Astrocyte of the cerebellum (primary cell): ENCODE data around the gene TMEM135.
A peak's percentile ranks its signal among the peaks of the same experiment; 100 is the strongest.

Experiments
- DNase-seq: peaks from one replicate; pipeline ENCODE4 v3.0.0-alpha.2; 2011; ENCODE audit warnings: low read depth
- H3K4me3 ChIP-seq: 2 replicates; pipeline ENCODE4 v1.5.1; 2011; ENCODE audit warnings: mild to moderate bottlenecking, low read depth, low read length, moderate library complexity
- CTCF ChIP-seq: IDR thresholded peaks from 2 replicates; pipeline ENCODE4 v1.5.1; 2012; ENCODE audit warnings: low read length, low read depth, moderate library complexity, mild to moderate bottlenecking; ENCODE audit errors: missing control alignments
- in situ Hi-C: cut with HindIII; loops from 2 replicates; pipeline ENCODE4 v1.10.0; 2017; ENCODE audit warnings: low sequenced_read_pairs

Gene TMEM135

GRCh38 chr11:87338046-87338639 lies 300.4 kb downstream of the TMEM135 start:
- no peak for DNase-seq
- H3K4me3 ChIP-seq, result no peak overlapping the region
- in situ Hi-C loops, result no loop called here
- TF ChIP-seq CTCF, result no peak

GRCh38 chr11:87339416-87339815 lies 301.7 kb downstream of the TMEM135 start:
- in situ Hi-C loops, result no loop called here
- DNase-seq, result no peak
- H3K4me3 ChIP-seq, result no peak overlapping the region
- no peak for TF ChIP-seq CTCF

- no peak for DNase-seq
These were observed 309.7 kb downstream of the TMEM135 start for GRCh38 chr11:87347441-87347840.

GRCh38 chr11:87347854-87348253 lies 310.1 kb downstream of the TMEM135 start:
- TF ChIP-seq CTCF, result no peak
- DNase-seq, result no peak
- in situ Hi-C loops, result no loop called here
- no peak overlapping the region for H3K4me3 ChIP-seq

More at GRCh38 chr11:87347441-87347840, 309.7 kb downstream of the TMEM135 start:
- in situ Hi-C loops, result no loop called here
- no peak overlapping the region for H3K4me3 ChIP-seq
- TF ChIP-seq CTCF, result no peak

DNA sequence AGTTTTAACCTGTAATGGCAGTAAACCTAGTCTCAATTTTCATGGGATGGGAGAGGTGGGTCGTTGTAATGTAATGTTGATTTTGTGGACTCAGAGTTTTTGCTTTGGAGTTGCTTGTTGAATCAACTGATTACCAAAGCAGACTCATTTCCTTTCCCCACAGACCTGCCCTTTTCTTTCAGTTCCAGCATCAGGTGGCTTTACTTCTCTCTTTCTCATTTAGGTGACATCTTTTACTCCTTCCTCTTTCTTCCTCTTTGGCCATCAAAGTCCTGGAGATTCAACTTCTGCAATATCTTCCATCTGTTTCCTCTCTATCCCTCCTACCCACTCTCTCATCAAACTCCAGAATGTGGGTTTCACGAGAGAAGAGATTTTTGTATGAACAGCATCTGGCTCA lies 313.9 kb downstream of the TMEM135 start:
- no peak for DNase-seq
- no peak overlapping the region for H3K4me3 ChIP-seq
- TF ChIP-seq CTCF, result no peak
- in situ Hi-C loops, result no loop called here

DNA sequence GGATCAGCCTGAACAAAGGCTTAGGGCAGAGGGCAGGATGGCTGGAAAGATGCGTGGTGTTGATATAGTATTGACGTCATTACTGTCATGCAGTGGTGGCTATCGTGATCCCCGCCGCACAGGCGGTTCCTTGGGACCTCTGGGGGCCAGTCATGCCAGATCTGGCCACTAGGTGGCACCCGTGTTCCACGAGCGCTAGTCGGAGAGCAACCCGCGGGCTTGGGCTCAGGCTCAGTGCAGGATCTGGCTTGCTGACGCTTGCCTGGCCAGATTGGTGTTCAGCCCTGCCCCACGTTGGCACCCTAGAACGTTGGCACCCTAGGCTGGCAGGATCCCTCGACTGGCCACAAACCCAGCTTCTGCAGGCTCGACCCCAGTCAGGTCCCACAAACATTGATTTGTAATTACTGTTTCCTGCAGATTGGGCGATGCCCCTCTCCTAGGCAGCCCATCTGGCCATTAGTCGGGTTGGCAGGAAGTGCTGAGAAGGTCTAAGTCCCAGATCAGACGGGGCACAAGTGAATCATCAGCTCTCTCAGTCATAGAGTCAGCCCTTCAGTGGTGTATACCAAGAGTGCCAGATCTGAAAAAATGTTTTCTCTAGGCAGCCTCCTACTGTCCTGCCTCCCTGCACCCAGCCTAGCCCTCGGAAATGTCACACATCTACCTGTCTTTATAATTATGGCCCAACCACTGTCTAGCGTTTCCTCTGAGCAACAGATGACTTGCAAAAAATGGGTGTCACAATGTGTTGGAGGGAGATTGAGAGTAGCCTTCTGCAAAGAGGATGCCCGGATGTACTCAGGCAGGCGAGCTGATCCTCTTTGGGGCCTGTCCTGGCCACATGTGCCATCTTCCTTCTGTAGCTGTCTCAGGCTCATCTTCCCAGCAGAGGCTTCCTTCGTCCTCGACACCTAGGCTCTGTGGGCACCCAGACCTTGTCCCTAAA lies 315.3 kb downstream of the TMEM135 start:
- H3K4me3 ChIP-seq, result no peak overlapping the region
- in situ Hi-C loops, result no loop called here
- TF ChIP-seq CTCF, result peak; percentile 99
- peak; percentile 33 for DNase-seq
